HG03558 (cell line): ENCODE data around the gene TUBA1B.
"Not testable (repeated sequence)": the region's sequence is repeated elsewhere in the genome, so short reads cannot be mapped to it uniquely, and the experiment has no call there.

Experiments used
- ATAC-seq: cut with Tn5 transposase; IDR thresholded peaks from one replicate; pipeline ENCODE4 v1.9.1; 2021; ENCODE audit warnings: moderate number of reproducible peaks; ENCODE audit not compliant: unreplicated experiment; ENCODE audit errors: extremely low read depth

Gene TUBA1B

GRCh38 chr12:49131051-49131893 is at the start of gene TUBA1B:
Gene TUBA1B, minus strand, starts transcription at chr12:49131395. Its CDS starts 95 bp downstream, at chr12:49131300.
- peak; percentile 36 for ATAC-seq

GRCh38 chr12:49174218-49174617 is 43.0 kb upstream of the TUBA1B start:
- no peak for ATAC-seq

GRCh38 chr12:49170924-49171323 is 39.7 kb upstream of the TUBA1B start:
- no peak for ATAC-seq

GRCh38 chr12:49165114-49165513 is 33.9 kb upstream of the TUBA1B start:
- ATAC-seq, result no peak

GRCh38 chr12:49161901-49162300 is 30.7 kb upstream of the TUBA1B start:
- ATAC-seq, result not testable (repeated sequence)

GRCh38 chr12:49161092-49161795 is 30.0 kb upstream of the TUBA1B start:
- no peak for ATAC-seq

- no peak for ATAC-seq
Observed at GRCh38 chr12:49160399-49160798, 29.2 kb upstream of the TUBA1B start.

GRCh38 chr12:49154221-49154620 is 23.0 kb upstream of the TUBA1B start:
- ATAC-seq, result no peak

GRCh38 chr12:49147384-49147783 is 16.2 kb upstream of the TUBA1B start:
- no peak for ATAC-seq

GRCh38 chr12:49146406-49146805 is 15.2 kb upstream of the TUBA1B start:
- no peak for ATAC-seq

- ATAC-seq, result no peak
Observed at GRCh38 chr12:49144384-49144783, 13.2 kb upstream of the TUBA1B start.

GRCh38 chr12:49138999-49139398 is 7.8 kb upstream of the TUBA1B start:
- no peak for ATAC-seq

- ATAC-seq, result no peak
Observed at GRCh38 chr12:49138587-49138986, 7.4 kb upstream of the TUBA1B start.

- ATAC-seq, result no peak
Observed at GRCh38 chr12:49137476-49137875, 6.3 kb upstream of the TUBA1B start.

GRCh38 chr12:49136997-49137396 is 5.8 kb upstream of the TUBA1B start:
- not testable (repeated sequence) for ATAC-seq

- ATAC-seq, result no peak
Observed at GRCh38 chr12:49133590-49133989, 2.4 kb upstream of the TUBA1B start.

GRCh38 chr12:49133014-49133413 is 1.8 kb upstream of the TUBA1B start:
- ATAC-seq, result no peak

GRCh38 chr12:49131894-49132461 is 783 bp upstream of the TUBA1B start:
- no peak for ATAC-seq

GRCh38 chr12:49130151-49131050 is 794 bp downstream of the TUBA1B start:
- ATAC-seq, result peak; percentile 27
